Measurements from ENCODE around the gene PRC1. TPM values are rescaled to one million over a fixed set of nuclear protein-coding genes. Genes with fewer than 3 reads are reported as not detected.

The PRC1 gene
- total RNA-seq, 1 donor from 2014 or later = 9.3 TPM

DNA sequence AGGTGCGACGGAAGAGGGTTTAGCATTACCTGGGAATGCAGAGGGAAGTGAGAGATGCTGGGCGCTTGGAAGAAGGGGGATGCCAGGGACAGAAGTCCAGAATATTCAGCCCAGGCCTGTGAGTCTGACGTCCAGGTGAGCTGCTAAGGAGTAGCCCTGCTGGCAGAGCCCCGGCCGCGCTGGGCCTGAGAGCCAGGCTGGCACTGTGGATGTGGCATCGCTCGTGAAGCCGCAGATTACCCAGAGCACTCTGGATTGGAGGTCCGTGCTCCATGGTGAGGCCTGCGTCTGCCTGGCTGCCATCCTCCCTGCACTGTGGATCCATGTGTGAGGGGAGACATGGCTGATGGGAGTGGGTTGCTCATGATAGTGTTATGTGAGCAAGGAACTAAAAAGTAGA, 76.8 kb downstream of the PRC1 start:
- H3K27me3 Mint-ChIP-seq = no peaks in the 10 kb centered on the region
- TF ChIP-seq, protein P1, sequence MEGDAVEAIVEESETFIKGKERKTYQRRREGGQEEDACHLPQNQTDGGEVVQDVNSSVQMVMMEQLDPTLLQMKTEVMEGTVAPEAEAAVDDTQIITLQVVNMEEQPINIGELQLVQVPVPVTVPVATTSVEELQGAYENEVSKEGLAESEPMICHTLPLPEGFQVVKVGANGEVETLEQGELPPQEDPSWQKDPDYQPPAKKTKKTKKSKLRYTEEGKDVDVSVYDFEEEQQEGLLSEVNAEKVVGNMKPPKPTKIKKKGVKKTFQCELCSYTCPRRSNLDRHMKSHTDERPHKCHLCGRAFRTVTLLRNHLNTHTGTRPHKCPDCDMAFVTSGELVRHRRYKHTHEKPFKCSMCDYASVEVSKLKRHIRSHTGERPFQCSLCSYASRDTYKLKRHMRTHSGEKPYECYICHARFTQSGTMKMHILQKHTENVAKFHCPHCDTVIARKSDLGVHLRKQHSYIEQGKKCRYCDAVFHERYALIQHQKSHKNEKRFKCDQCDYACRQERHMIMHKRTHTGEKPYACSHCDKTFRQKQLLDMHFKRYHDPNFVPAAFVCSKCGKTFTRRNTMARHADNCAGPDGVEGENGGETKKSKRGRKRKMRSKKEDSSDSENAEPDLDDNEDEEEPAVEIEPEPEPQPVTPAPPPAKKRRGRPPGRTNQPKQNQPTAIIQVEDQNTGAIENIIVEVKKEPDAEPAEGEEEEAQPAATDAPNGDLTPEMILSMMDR (IDR thresholded peaks at IDR 0.05) = no peak
- peaks cover 10% of the 10 kb centered on the region for H3K4me1 Mint-ChIP-seq
- CTCF ChIA-PET = interaction anchor here (1.2 kb wide), 1 partner anchor 14 kb away, joined by 3 read pairs; no protein-coding TSS in a partner anchor
- POLR2A ChIA-PET = interaction anchor here (0.6 to 0.8 kb wide), 2 partner anchors 9 to 13 kb away, joined by 3 read pairs; no protein-coding TSS in a partner anchor
- DNase-seq = no peak
- no peak for ATAC-seq (ENCODE audit: low read depth)
- H3K4me3 Mint-ChIP-seq = no peak overlapping the region
- intact Hi-C loops (cut with micrococcal nuclease) = no loop called here
- no peaks in the 10 kb centered on the region for H3K9me3 Mint-ChIP-seq
- no peak overlapping the region for H3K27ac Mint-ChIP-seq
- H3K36me3 Mint-ChIP-seq (ENCODE audit: low read depth) = peaks cover 86% of the 10 kb centered on the region

DNA sequence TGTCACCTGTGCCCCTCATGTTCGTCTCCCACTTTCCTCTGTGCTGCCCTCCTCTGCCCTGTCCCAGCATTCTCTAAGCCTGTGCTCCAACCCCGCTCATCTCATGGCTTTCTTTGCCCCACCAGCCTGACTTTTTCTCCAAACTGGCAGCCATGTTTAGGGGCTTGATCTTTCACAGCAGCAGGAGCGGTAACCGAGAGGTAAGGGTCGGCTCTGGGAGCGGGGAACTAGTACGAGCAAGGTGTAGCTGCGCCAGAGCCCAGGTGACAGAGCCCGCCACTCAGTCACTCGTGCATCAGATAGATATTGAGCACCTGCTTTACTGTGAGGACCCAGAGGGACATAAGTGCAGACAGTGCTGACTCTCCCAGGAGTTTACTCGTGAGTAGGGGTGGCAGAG, 77.9 kb downstream of the PRC1 start:
- POLR2A ChIA-PET = interaction anchor here (0.9 kb wide), 1 partner anchor 13 kb away, joined by 4 read pairs; the partner anchor contains the start of gene MAN2A2
- ATAC-seq (ENCODE audit: low read depth) = no peak
- no peak overlapping the region for H3K27ac Mint-ChIP-seq

More for the DNA sequence above, 77.9 kb downstream of the PRC1 start:
- no peaks in the 10 kb centered on the region for H3K9me3 Mint-ChIP-seq
- DNase-seq = no peak
- intact Hi-C loops (cut with micrococcal nuclease) = no loop called here
- no peaks in the 10 kb centered on the region for H3K27me3 Mint-ChIP-seq
- no peak overlapping the region for H3K4me3 Mint-ChIP-seq
- TF ChIP-seq, protein P1 (IDR thresholded peaks at IDR 0.05) = no peak
- peaks cover 93% of the 10 kb centered on the region for H3K36me3 Mint-ChIP-seq (ENCODE audit: low read depth)
- H3K4me1 Mint-ChIP-seq = peaks cover 10% of the 10 kb centered on the region
- CTCF ChIA-PET = no interaction called here

Other genes starting within 250 kb of the PRC1 start
- gene FURIN, start 125.9 kb downstream of the PRC1 start, total RNA-seq = 46.5 and 46.6 TPM in 2 replicates
- gene FES, start 110.0 kb downstream of the PRC1 start, total RNA-seq = 19.7 and 27.4 TPM in 2 replicates
- gene MAN2A2, start 91.2 kb downstream of the PRC1 start, total RNA-seq = 115 and 133 TPM in 2 replicates
- 17.6 and 19.0 TPM in 2 replicates for gene HDDC3, start 62.0 kb downstream of the PRC1 start, total RNA-seq
- gene UNC45A, start 59.2 kb downstream of the PRC1 start, total RNA-seq = 72.8 and 73.2 TPM in 2 replicates
- 15.7 and 19.3 TPM in 2 replicates for gene RCCD1, start 39.7 kb downstream of the PRC1 start, total RNA-seq
- gene VPS33B, start 28.1 kb upstream of the PRC1 start, total RNA-seq = 27.3 and 33.4 TPM in 2 replicates
- gene SV2B, start 105.7 kb upstream of the PRC1 start, total RNA-seq = not detected in 2 replicates

Measured in activated B cell treated with CpG ODN at 0.5 μM for 24 hours (primary cell).